ENCODE measurements around the gene USP3. TPM values are rescaled to one million over a fixed set of nuclear protein-coding genes. Genes with fewer than 3 reads are reported as not detected.

USP3 gene
- total and polyA plus RNA-seq, 9 of the 15 experiments (the other 6 are each of a cell fraction or from before 2014, with no cell fraction given), result 17.3 to 54.3 (median 34.8) TPM

- TF ChIP-seq ZBTB12 (CRISPR knock-in tag; IDR thresholded peaks at IDR 0.05) (no peak), DEAF1 (CRISPR knock-in tag; IDR thresholded peaks at IDR 0.05) (peak; percentile 53), CBFA2T2 (conservative IDR thresholded peaks at IDR 0.05) (no peak), ZNF584 (CRISPR knock-in tag; IDR thresholded peaks at IDR 0.05; ENCODE audit: low read depth) (peak; percentile 38; the same call in 1 of the 2 replicates), SMAD4 (CRISPR knock-in tag; conservative IDR thresholded peaks at IDR 0.05) (peak; percentile 44), GABPA (tag; conservative IDR thresholded peaks at IDR 0.05; ENCODE audit: low read depth) (no peak), FIP1L1 (IDR thresholded peaks at IDR 0.05; ENCODE audit: low read depth, low read length, poor library complexity, severe bottlenecking) (no peak), BRF1 (IDR thresholded peaks at IDR 0.05; ENCODE audit: borderline replicate concordance, extremely low read depth, insufficient read length) (no peak), NFRKB (IDR thresholded peaks at IDR 0.05; ENCODE audit: low read depth) (peak; percentile 58; the same call in 1 of the 2 replicates), MITF (IDR thresholded peaks at IDR 0.05) (no peak), ZKSCAN1 (IDR thresholded peaks at IDR 0.05; ENCODE audit: low read depth, low read length) (0 out of 2 replicates have a peak, but pooled peaks have one; percentile 41), PHB (CRISPR knock-in tag; IDR thresholded peaks at IDR 0.05) (no peak), ZNF696 (CRISPR knock-in tag; conservative IDR thresholded peaks at IDR 0.05) (no peak), BRF2 (IDR thresholded peaks at IDR 0.05; ENCODE audit: borderline replicate concordance, insufficient read depth, insufficient read length) (no peak), KDM1A (IDR thresholded peaks at IDR 0.05) (no peak), SMAD3 (CRISPR knock-in tag; conservative IDR thresholded peaks at IDR 0.05) (peak; percentile 68), ZKSCAN8 (CRISPR knock-in tag; IDR thresholded peaks at IDR 0.05) (no peak), SIN3A (IDR thresholded peaks at IDR 0.05; ENCODE audit: borderline replicate concordance in 2 of 2, control insufficient read depth in 1 of 2, low read depth in 2 of 2, low read length in 2 of 2) (no peak), CLOCK (CRISPR knock-in tag; IDR thresholded peaks at IDR 0.05; ENCODE audit: borderline replicate concordance) (no peak), PTTG1 (tag; IDR thresholded peaks at IDR 0.05; ENCODE audit: low read depth) (no peak)
Observed at GRCh38 chr15:63487076-63487757, 17.2 kb upstream of the USP3 start (continued).

Data from K562 (cell line).